ENCODE data around the gene EZR. TPM values are rescaled to one million over a fixed set of nuclear protein-coding genes. Genes with fewer than 3 reads are reported as not detected.

EZR gene
- total RNA-seq, 1 experiment from 2014 or later, result 1,402 TPM

DNA sequence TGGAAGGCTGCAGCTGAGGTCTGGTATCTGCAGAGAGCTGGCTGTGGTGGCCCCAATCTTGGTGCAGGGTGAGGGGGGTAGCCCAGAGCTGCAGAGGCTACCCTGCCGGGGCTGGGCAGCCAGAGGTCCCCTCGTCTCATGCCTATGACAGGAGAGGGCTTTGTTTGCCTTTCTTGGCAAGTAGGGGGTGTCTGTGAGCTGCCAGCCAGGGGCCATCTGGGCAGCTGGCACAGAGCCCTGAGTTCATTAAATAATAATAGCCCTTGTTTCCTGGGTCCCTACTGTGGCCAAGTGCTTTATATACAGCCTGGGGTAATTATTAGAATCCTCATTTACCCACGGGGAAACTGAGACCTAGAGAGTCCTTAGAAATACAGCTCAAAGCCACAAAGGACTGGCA is 66.6 kb downstream of the EZR start:
- Histone ChIP-seq H3K4me1 (ENCODE audit: control insufficient read depth in 1 of 2, insufficient read depth in 2 of 2, low read length in 2 of 2) (peaks cover 43 to 59% of the 10 kb centered on the region in 2 experiments), H3K4me2 (ENCODE audit: low read length) (peak overlapping the region; percentile 4; the same call in 1 of the 2 replicates), H3K79me2 (ENCODE audit: insufficient read depth, low read length) (peaks cover 12% of the 10 kb centered on the region; the same call in 1 of the 2 replicates), H3K4me3 (replicated peaks in 1 of 2; ENCODE audit: low read depth in 1 of 2, low read length in 2 of 2) (no peak overlapping the region), H3K27ac (ENCODE audit: low read depth, low read length) (peak overlapping the region; percentile 26), H3K9me2 (ENCODE audit: insufficient read depth) (no peaks in the 10 kb centered on the region), H3K9me3 (ENCODE audit: control insufficient read depth in 1 of 2, insufficient read depth in 1 of 2, low read depth in 1 of 2, low read length in 2 of 2) (no peaks in the 10 kb centered on the region), H3K36me3 (ENCODE audit: control insufficient read depth in 1 of 2, insufficient read depth in 2 of 2, low read length in 2 of 2) (peaks cover 3 to 52% of the 10 kb centered on the region in 2 experiments; a peak in 3 of 4 replicates), H4K20me1 (ENCODE audit: insufficient read depth) (no peaks in the 10 kb centered on the region), H3K27me3 (ENCODE audit: insufficient read depth, low read length) (no peaks in the 10 kb centered on the region), H2AFZ (ENCODE audit: low read depth, low read length, poor library complexity, severe bottlenecking) (no peak overlapping the region), H3K9ac (ENCODE audit: low read length) (peak overlapping the region; percentile 36)
- no TSS peak for BruUV-seq (replicated peaks)
- ChIA-PET RAD21 (ENCODE audit: low non-redundant PET in 1 of 2, low total read pairs in 2 of 2, uncharacterized antibody in 2 of 2, unreplicated experiment in 2 of 2) (interaction anchor here in 1 of 2 experiments (0.7 kb wide), 1 partner anchor 152 kb away, joined by 4 read pairs; no protein-coding TSS in a partner anchor), POLR2A (interaction anchor here (0.6 to 0.8 kb wide), 2 partner anchors 10 to 423 kb away, joined by 4 to 6 read pairs; no protein-coding TSS in a partner anchor), CTCF (no interaction called here)
- DNase-seq (ENCODE audit: low read depth, low spot score) (no peak), ATAC-seq (peak; percentile 64)
- no peak for TF ChIP-seq FOSL1 (IDR thresholded peaks at IDR 0.05; ENCODE audit: low read depth)
- TF ChIP-seq, protein P1, sequence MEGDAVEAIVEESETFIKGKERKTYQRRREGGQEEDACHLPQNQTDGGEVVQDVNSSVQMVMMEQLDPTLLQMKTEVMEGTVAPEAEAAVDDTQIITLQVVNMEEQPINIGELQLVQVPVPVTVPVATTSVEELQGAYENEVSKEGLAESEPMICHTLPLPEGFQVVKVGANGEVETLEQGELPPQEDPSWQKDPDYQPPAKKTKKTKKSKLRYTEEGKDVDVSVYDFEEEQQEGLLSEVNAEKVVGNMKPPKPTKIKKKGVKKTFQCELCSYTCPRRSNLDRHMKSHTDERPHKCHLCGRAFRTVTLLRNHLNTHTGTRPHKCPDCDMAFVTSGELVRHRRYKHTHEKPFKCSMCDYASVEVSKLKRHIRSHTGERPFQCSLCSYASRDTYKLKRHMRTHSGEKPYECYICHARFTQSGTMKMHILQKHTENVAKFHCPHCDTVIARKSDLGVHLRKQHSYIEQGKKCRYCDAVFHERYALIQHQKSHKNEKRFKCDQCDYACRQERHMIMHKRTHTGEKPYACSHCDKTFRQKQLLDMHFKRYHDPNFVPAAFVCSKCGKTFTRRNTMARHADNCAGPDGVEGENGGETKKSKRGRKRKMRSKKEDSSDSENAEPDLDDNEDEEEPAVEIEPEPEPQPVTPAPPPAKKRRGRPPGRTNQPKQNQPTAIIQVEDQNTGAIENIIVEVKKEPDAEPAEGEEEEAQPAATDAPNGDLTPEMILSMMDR (IDR thresholded peaks at IDR 0.05 in 2 of 3, conservative IDR thresholded peaks at IDR 0.05 in 1 of 3; ENCODE audit: borderline replicate concordance in 1 of 3, insufficient read depth in 1 of 3, low read depth in 2 of 3, low read length in 2 of 3), result peak in 2 of 3 experiments; percentile 27 to 53; a peak in 5 of 6 replicates
- TF ChIP-seq RAD21 (IDR thresholded peaks at IDR 0.05; ENCODE audit: low read depth), result peak; percentile 63
- intact Hi-C loops (cut with micrococcal nuclease), result no loop called here

DNA sequence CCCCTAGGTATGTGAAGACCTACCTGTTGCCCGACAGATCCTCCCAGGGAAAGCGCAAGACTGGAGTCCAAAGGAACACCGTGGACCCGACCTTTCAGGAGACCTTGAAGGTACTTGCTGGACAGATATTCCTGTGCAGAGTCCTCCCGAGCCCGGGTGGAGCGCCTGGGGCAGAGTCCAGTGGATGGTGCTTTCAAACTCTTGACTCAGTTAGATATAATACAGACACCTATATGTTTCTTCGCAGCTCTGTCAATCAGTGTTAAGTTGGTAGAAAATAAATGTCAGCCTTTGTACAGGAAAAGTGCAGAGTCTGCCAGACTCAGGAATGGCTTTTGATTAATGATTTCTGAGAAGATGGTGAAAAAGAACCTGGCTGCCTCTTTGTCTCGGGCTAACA is 67.2 kb downstream of the EZR start:
- Histone ChIP-seq H3K79me2 (ENCODE audit: insufficient read depth, low read length) (peaks cover 16% of the 10 kb centered on the region; the same call in 1 of the 2 replicates), H3K9ac (ENCODE audit: low read length) (peak overlapping the region; percentile 12), H4K20me1 (ENCODE audit: insufficient read depth) (no peaks in the 10 kb centered on the region), H3K36me3 (ENCODE audit: control insufficient read depth in 1 of 2, insufficient read depth in 2 of 2, low read length in 2 of 2) (peaks cover 3 to 46% of the 10 kb centered on the region in 2 experiments; a peak in 3 of 4 replicates), H3K4me2 (ENCODE audit: low read length) (no peak overlapping the region), H2AFZ (ENCODE audit: low read depth, low read length, poor library complexity, severe bottlenecking) (no peak overlapping the region), H3K27me3 (ENCODE audit: insufficient read depth, low read length) (no peaks in the 10 kb centered on the region), H3K27ac (ENCODE audit: low read depth, low read length) (peak overlapping the region; percentile 26), H3K9me2 (ENCODE audit: insufficient read depth) (no peaks in the 10 kb centered on the region), H3K9me3 (ENCODE audit: control insufficient read depth in 1 of 2, insufficient read depth in 1 of 2, low read depth in 1 of 2, low read length in 2 of 2) (no peaks in the 10 kb centered on the region), H3K4me1 (ENCODE audit: control insufficient read depth in 1 of 2, insufficient read depth in 2 of 2, low read length in 2 of 2) (peaks cover 44 to 57% of the 10 kb centered on the region in 2 experiments), H3K4me3 (replicated peaks in 1 of 2; ENCODE audit: low read depth in 1 of 2, low read length in 2 of 2) (no peak overlapping the region)
- no peak for DNase-seq (ENCODE audit: low read depth, low spot score)
- no peak; the same call in 1 of the 2 replicates for ATAC-seq
- ChIA-PET RAD21 (ENCODE audit: low non-redundant PET in 1 of 2, low total read pairs in 2 of 2, uncharacterized antibody in 2 of 2, unreplicated experiment in 2 of 2) (no interaction called here), POLR2A (no interaction called here), CTCF (no interaction called here)
- intact Hi-C loops (cut with micrococcal nuclease), result no loop called here
- no peak for TF ChIP-seq ZNF274 (IDR thresholded peaks at IDR 0.05; ENCODE audit: low read depth, low read length)
- TF ChIP-seq ZFX (IDR thresholded peaks at IDR 0.05), result no peak
- TF ChIP-seq POLR2AphosphoS5 (IDR thresholded peaks at IDR 0.05; ENCODE audit: low read depth, low read length), result no peak
- TF ChIP-seq, protein P1 (IDR thresholded peaks at IDR 0.05 in 2 of 3, conservative IDR thresholded peaks at IDR 0.05 in 1 of 3; ENCODE audit: borderline replicate concordance in 1 of 3, insufficient read depth in 1 of 3, low read depth in 2 of 3, low read length in 2 of 3), result no peak
- no peak for TF ChIP-seq RAD21 (IDR thresholded peaks at IDR 0.05; ENCODE audit: low read depth)
- TF ChIP-seq FOSL1 (IDR thresholded peaks at IDR 0.05; ENCODE audit: low read depth), result no peak
- TF ChIP-seq YY1 (IDR thresholded peaks at IDR 0.05; ENCODE audit: extremely low read depth, insufficient replicate concordance, low read depth, low read length), result no peak
- no peak for TF ChIP-seq SIN3A (IDR thresholded peaks at IDR 0.05; ENCODE audit: low read depth)
- TF ChIP-seq EGR1 (IDR thresholded peaks at IDR 0.05; ENCODE audit: low read depth), result no peak
- BruUV-seq (replicated peaks), result no TSS peak

Data from HCT116 (cell line).